ENCODE measurements around the gene LOXL3.

The LOXL3 gene

DNA sequence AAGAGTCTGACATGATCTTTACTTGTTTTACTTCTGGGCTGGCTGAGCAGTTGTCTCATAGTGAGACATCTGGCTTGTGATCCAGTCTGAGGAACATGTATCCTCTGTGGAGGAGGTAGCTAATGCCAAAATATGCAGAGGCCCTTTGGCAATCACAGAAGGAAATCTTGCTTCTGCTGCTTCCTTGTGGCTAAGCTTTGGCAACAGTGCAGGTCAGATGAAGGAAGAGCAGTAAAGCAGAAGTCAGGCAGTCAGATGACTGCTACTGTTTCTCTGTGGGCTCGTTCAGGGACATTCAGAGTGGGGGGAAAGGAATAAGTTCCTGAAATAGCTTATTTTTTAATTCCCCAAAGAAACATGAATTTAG is 23.1 kb upstream of the LOXL3 start:
- no peak overlapping the region for H3K27ac ChIP-seq (ENCODE audit: low read depth, low read length)
- H3K4me3 ChIP-seq (ENCODE audit: low read length), result no peak overlapping the region
- no peaks in the 10 kb centered on the region for H4K20me1 ChIP-seq (ENCODE audit: control insufficient read depth, insufficient read depth, low read depth, low read length)
- 0 out of 2 replicates have a peak overlapping the region, but pooled peaks have one; percentile 20 for H3K4me2 ChIP-seq (ENCODE audit: low read length)
- H3K79me2 ChIP-seq (ENCODE audit: control insufficient read depth, low read length), result no peaks in the 10 kb centered on the region
- peaks cover 11% of the 10 kb centered on the region; the same call in 1 of the 2 replicates for H3F3A ChIP-seq (ENCODE audit: control insufficient read depth, insufficient read depth)
- peaks cover 42% of the 10 kb centered on the region for H3K4me1 ChIP-seq (ENCODE audit: control insufficient read depth, low read length)
- TF ChIP-seq, protein P1, sequence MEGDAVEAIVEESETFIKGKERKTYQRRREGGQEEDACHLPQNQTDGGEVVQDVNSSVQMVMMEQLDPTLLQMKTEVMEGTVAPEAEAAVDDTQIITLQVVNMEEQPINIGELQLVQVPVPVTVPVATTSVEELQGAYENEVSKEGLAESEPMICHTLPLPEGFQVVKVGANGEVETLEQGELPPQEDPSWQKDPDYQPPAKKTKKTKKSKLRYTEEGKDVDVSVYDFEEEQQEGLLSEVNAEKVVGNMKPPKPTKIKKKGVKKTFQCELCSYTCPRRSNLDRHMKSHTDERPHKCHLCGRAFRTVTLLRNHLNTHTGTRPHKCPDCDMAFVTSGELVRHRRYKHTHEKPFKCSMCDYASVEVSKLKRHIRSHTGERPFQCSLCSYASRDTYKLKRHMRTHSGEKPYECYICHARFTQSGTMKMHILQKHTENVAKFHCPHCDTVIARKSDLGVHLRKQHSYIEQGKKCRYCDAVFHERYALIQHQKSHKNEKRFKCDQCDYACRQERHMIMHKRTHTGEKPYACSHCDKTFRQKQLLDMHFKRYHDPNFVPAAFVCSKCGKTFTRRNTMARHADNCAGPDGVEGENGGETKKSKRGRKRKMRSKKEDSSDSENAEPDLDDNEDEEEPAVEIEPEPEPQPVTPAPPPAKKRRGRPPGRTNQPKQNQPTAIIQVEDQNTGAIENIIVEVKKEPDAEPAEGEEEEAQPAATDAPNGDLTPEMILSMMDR (IDR thresholded peaks at IDR 0.05; ENCODE audit: low read depth, low read length, poor library complexity, severe bottlenecking), result no peak
- TF ChIP-seq EZH2phosphoT487 (IDR thresholded peaks at IDR 0.05; ENCODE audit: borderline replicate concordance, low read length), result no peak
- H3K27me3 ChIP-seq (ENCODE audit: control insufficient read depth, low read length), result no peaks in the 10 kb centered on the region
- no peaks in the 10 kb centered on the region for H3K9me2 ChIP-seq (replicated peaks; ENCODE audit: control insufficient read depth, low read length)
- H3K36me3 ChIP-seq (ENCODE audit: control insufficient read depth, low read length), result no peaks in the 10 kb centered on the region
- no peaks in the 10 kb centered on the region for H3K9me3 ChIP-seq (ENCODE audit: control insufficient read depth, insufficient read depth, low read length)

DNA sequence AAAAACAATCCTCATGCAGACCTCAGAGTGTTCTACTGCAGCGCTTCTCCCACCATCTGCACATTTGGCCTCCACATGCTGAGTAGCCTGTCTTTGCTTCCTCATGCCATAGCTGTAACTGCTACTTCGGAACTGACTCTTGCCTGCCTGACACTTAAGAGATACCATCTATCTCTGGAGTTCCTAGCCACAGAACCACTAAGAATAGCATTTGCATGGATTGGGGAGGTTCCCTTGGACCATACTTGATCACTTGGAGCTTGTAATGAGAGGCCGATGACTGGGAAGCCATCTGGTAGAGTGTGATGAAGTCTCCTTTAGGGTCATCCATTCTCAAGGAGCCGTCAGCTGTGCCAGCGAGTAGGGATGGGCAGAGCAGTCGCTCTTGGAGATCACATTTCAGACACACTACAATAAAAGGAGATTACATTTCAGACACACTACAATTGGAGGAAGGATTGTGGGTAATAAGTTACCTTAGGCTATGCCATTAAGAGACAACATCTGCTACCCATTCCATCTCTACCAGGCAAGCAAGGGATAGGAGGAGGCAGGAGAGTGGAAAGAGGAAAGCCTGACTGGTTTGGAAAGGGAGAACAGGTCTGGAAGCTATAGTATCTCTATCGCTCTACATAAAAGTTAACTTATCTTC is 22.6 kb upstream of the LOXL3 start:
- Histone ChIP-seq H3K4me3 (ENCODE audit: low read length) (no peak overlapping the region), H3K4me1 (ENCODE audit: control insufficient read depth, low read length) (peaks cover 47% of the 10 kb centered on the region), H3K27me3 (ENCODE audit: control insufficient read depth, low read length) (no peaks in the 10 kb centered on the region), H3K4me2 (ENCODE audit: low read length) (no peak overlapping the region), H3K79me2 (ENCODE audit: control insufficient read depth, low read length) (no peaks in the 10 kb centered on the region), H3F3A (ENCODE audit: control insufficient read depth, insufficient read depth) (peaks cover 11% of the 10 kb centered on the region; the same call in 1 of the 2 replicates), H3K9me3 (ENCODE audit: control insufficient read depth, insufficient read depth, low read length) (no peaks in the 10 kb centered on the region), H4K20me1 (ENCODE audit: control insufficient read depth, insufficient read depth, low read depth, low read length) (no peaks in the 10 kb centered on the region), H3K27ac (ENCODE audit: low read depth, low read length) (no peak overlapping the region), H3K36me3 (ENCODE audit: control insufficient read depth, low read length) (no peaks in the 10 kb centered on the region), H3K9me2 (replicated peaks; ENCODE audit: control insufficient read depth, low read length) (no peaks in the 10 kb centered on the region)
- TF ChIP-seq, protein P1 (IDR thresholded peaks at IDR 0.05; ENCODE audit: low read depth, low read length, poor library complexity, severe bottlenecking), result no peak
- no peak for TF ChIP-seq EZH2phosphoT487 (IDR thresholded peaks at IDR 0.05; ENCODE audit: borderline replicate concordance, low read length)

DNA sequence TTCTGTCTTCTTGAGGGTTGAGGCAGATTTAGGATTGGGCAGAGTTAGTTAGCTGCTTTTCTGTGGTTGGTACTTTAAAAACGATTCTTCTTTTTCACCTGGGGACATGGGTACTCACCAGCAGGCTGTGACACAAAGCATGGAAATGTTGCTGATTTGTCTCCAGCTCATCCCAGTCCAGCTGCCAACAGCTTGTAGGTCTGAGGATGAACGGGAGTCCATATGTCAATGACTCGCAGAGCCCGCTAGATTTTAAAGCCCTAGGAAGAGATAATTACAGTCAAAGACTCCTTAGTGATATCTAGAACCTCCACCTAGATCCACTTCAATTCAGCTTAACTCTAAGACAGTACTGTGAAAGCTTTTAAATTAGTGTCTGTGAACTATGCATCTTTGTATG is 21.6 kb upstream of the LOXL3 start:
- H3K4me1 ChIP-seq (ENCODE audit: control insufficient read depth, low read length), result peaks cover 56% of the 10 kb centered on the region
- H3K9me2 ChIP-seq (replicated peaks; ENCODE audit: control insufficient read depth, low read length), result no peaks in the 10 kb centered on the region
- H3K36me3 ChIP-seq (ENCODE audit: control insufficient read depth, low read length), result no peaks in the 10 kb centered on the region
- TF ChIP-seq EZH2phosphoT487 (IDR thresholded peaks at IDR 0.05; ENCODE audit: borderline replicate concordance, low read length), result no peak
- no peak overlapping the region for H3K4me3 ChIP-seq (ENCODE audit: low read length)
- H3K27me3 ChIP-seq (ENCODE audit: control insufficient read depth, low read length), result no peaks in the 10 kb centered on the region
- no peaks in the 10 kb centered on the region for H3K79me2 ChIP-seq (ENCODE audit: control insufficient read depth, low read length)
- H3K27ac ChIP-seq (ENCODE audit: low read depth, low read length), result no peak overlapping the region
- peaks cover 11% of the 10 kb centered on the region; the same call in 1 of the 2 replicates for H3F3A ChIP-seq (ENCODE audit: control insufficient read depth, insufficient read depth)
- H3K4me2 ChIP-seq (ENCODE audit: low read length), result no peak overlapping the region
- no peaks in the 10 kb centered on the region for H3K9me3 ChIP-seq (ENCODE audit: control insufficient read depth, insufficient read depth, low read length)
- no peaks in the 10 kb centered on the region for H4K20me1 ChIP-seq (ENCODE audit: control insufficient read depth, insufficient read depth, low read depth, low read length)

DNA sequence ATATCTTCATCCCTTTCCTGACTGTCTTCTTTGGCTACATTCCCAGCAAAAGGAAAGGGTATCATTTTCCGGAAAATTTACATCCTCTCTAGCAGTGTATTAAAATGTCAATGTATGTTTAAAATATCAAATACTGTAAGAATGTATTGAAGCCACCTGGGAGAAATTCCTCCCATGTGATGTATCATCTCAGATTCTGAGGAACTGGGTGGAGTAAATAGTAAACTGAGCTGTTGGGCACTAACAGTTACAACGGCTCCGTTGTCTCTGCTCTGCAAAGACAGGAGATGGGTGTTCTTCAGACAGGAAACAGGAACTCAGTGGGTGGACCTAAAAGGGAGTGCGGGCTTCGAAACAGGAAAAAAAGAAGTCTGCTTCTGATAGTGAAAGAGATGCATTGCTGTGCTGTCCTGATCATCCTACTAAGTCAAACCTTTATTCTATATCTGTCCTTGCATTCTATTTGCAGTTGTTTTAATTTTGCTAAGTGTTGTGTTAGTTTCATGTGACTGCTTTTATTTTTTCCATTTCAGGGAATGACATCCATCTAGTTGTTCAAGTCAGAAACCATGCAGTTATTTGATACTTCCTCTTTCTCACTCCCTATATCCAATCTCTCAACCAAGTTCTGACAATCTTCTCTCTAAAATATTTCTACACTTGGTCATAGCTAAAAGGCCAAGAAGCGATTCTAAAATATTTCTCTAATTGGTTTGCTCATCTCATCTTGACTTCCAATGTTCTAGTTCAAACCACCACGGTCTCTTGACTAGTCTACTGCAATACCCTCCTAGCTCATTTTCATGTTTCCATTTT is 20.2 kb upstream of the LOXL3 start:
- H3K27ac ChIP-seq (ENCODE audit: low read depth, low read length), result peak overlapping the region; percentile 75
- no peaks in the 10 kb centered on the region for H3K27me3 ChIP-seq (ENCODE audit: control insufficient read depth, low read length)
- H3K9me3 ChIP-seq (ENCODE audit: control insufficient read depth, insufficient read depth, low read length), result no peaks in the 10 kb centered on the region
- H3K4me3 ChIP-seq (ENCODE audit: low read length), result peak overlapping the region; percentile 68
- no peaks in the 10 kb centered on the region for H4K20me1 ChIP-seq (ENCODE audit: control insufficient read depth, insufficient read depth, low read depth, low read length)
- H3F3A ChIP-seq (ENCODE audit: control insufficient read depth, insufficient read depth), result peaks cover 11% of the 10 kb centered on the region; the same call in 1 of the 2 replicates
- H3K4me1 ChIP-seq (ENCODE audit: control insufficient read depth, low read length), result peaks cover 56% of the 10 kb centered on the region
- no peak for TF ChIP-seq EZH2phosphoT487 (IDR thresholded peaks at IDR 0.05; ENCODE audit: borderline replicate concordance, low read length)
- no peaks in the 10 kb centered on the region for H3K79me2 ChIP-seq (ENCODE audit: control insufficient read depth, low read length)
- no peaks in the 10 kb centered on the region for H3K36me3 ChIP-seq (ENCODE audit: control insufficient read depth, low read length)
- H3K9me2 ChIP-seq (replicated peaks; ENCODE audit: control insufficient read depth, low read length), result no peaks in the 10 kb centered on the region
- peak overlapping the region; percentile 79 for H3K4me2 ChIP-seq (ENCODE audit: low read length)

Measured in DOHH2 (cell line).